Astrocyte of the spinal cord (primary cell): ENCODE data around the gene IGF2.
"Not testable (repeated sequence)": the region's sequence is repeated elsewhere in the genome, so short reads cannot be mapped to it uniquely, and the experiment has no call there.

ENCODE experiments used
- DNase-seq: peaks from one replicate; pipeline ENCODE4 v3.0.0; 2011; ENCODE audit warnings: low read depth, low spot score
- H3K4me3 ChIP-seq: 2 replicates; pipeline ENCODE4 v1.5.1; 2011; ENCODE audit warnings: low read depth, mild to moderate bottlenecking, low read length, moderate library complexity
- CTCF ChIP-seq: IDR thresholded peaks from 2 replicates; pipeline ENCODE4 v1.5.1; 2012; ENCODE audit warnings: low read depth, mild to moderate bottlenecking, low read length, inconsistent platforms
- in situ Hi-C: cut with HindIII; loops from 2 replicates; pipeline ENCODE4 v1.10.0; 2017; ENCODE audit warnings: low sequenced_read_pairs

Gene IGF2

GRCh38 chr11:2129699-2130366 lies 9.4 kb downstream of the IGF2 start:
- in situ Hi-C loops, result no loop called here
- DNase-seq, result no peak
- no peak for TF ChIP-seq CTCF
- no peak overlapping the region for H3K4me3 ChIP-seq

DNA sequence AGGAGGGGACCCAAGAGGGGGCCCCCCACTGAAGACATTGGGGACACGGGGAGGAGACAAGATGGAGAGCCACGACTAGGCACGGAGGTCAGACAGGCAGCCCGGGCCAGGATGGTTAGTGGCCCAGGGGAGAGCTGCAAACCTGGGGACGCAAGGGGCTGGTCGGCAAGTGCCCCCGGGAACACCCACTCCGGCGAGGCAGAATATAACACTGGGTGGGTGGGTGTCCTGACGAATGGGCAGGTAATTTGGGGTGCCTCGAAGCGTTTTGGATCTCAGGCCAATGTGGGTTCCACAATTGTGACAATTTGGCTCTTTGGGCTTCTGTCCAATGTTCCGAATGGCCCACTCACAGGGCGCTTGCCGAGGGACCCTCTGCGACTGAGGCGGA lies 9.9 kb downstream of the IGF2 start:
- in situ Hi-C loops, result no loop called here
- TF ChIP-seq CTCF, result no peak
- no peak overlapping the region for H3K4me3 ChIP-seq
- DNase-seq, result no peak

- in situ Hi-C loops, result no loop called here
- H3K4me3 ChIP-seq, result no peak overlapping the region
- no peak for TF ChIP-seq CTCF
- DNase-seq, result no peak
Observed at GRCh38 chr11:2128511-2129307, 10.5 kb downstream of the IGF2 start.

GRCh38 chr11:2128130-2128510 lies 11.1 kb downstream of the IGF2 start:
- H3K4me3 ChIP-seq, result no peak overlapping the region
- no peak for TF ChIP-seq CTCF
- DNase-seq, result no peak
- in situ Hi-C loops, result no loop called here

DNA sequence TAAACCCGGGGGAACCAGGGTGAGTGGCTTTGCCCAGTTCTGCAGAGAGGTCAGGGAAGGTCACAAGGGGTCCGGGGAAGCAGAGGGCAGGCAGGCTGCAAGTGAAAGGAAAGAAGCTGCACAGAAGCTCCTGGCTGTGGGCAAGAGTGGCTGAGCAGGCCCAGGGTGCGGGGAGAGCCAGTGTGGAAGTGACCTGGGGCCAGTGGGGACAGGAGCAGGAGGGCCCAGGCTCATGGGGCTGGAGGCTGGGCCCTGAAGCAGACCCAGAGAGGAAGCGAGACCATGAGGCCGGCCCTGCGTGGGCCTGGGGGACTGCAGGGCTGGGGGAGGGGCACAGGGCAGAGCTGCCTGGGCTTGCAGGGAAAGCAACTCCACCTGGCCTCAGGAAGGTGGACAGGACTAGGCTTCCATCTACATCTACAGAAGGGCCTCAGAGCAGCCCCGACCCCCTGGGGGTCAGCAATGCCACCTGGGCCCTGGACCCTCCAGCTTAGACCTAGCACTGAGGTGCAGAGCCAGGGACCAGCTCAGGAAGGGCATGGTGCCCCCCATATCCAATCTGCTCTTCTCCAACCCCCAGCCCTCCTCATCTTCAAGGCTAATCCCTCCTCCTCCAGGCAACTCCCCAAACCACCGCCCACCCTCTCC lies 11.6 kb downstream of the IGF2 start:
- no peak for DNase-seq
- no peak overlapping the region for H3K4me3 ChIP-seq
- no peak for TF ChIP-seq CTCF
- in situ Hi-C loops, result no loop called here

DNA sequence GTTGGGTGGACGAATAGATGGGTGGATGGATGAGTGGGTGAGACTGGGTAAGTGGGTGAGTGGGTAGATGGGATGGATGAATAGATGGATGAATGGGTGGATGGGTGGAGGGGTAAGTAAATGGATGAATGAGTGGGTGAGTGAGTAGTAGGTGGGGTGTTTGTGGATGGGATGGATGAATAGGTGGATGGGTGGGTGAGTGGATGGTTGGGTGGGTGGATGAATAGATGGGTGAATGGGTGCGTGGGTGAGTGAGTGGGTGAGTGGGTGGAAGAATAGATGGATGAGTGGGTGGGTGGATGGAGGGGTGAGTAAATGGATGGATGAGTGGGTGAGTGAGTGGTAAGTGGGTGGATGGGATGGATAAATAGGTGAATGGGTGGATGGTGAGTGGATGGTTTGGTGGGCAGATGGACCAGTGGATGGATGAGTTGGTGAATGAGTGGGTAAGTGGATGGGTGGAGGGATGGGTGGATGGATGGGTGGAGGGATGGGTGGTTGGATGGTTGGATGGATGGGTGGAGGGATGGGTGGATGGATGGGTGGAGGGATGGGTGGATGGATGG lies 12.6 kb downstream of the IGF2 start:
- in situ Hi-C loops, result no loop called here
- DNase-seq, result no peak
- H3K4me3 ChIP-seq, result no peak overlapping the region
- no peak for TF ChIP-seq CTCF

- H3K4me3 ChIP-seq, DNase-seq, in situ Hi-C loops: not testable (repeated sequence)
Observed at GRCh38 chr11:2124736-2125484, 14.3 kb downstream of the IGF2 start.
